ENCODE measurements around the gene GPR156. TPM values are rescaled to one million over a fixed set of nuclear protein-coding genes. Genes with fewer than 3 reads are reported as not detected.

The GPR156 gene
- polyA plus RNA-seq, 4 donors = 0.13 to 0.24 TPM; not detected in 2

DNA sequence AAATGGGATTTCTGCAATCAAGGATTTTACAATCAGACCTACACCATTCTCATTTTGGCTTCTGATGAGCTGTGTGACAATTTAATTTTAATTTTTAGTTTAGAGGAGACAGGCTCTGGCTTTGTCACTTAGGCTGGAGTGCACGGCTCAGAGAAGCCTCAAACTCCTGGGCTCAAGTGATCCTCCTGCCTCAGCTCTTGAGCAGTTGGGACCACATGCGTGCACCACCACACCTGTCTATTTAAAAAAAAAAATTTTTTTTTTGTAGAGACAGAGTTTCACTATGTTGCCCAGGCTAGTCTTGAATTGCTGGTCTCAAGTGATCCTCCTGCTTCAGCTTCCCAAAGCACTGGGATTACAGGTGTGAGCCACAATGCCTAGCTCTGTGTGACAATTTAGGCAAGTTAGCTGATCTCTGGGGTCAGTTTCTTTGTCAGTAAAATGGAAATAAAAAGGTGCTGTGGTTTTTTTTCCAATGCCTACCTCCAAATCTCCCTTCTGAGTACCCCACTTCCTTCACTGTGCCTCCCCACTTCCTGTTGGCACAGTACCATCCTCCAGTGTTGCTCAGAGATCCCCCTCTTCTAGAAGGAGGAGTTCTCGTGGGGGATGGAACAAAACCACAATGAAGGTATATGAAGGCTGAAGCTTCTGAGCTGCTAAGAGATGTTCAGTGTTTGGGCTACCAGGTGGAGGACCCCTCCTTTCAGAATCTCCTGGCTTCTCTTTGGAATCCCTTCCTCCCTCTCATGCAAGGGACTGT, 136.7 kb downstream of the GPR156 start:
- Histone ChIP-seq H3K27ac (ENCODE audit: low read depth in 1 of 3, low read length in 2 of 3) (peak overlapping the region in 1 of 3 donors; percentile 45), H3K9me3 (ENCODE audit: control insufficient read depth in 2 of 2, insufficient read depth in 1 of 2, low read depth in 1 of 2, low read length in 1 of 2) (no peaks in the 10 kb centered on the region), H3K4me1 (ENCODE audit: control insufficient read depth in 3 of 3, insufficient read depth in 2 of 3, low read depth in 1 of 3, low read length in 2 of 3) (peaks cover 0 to 33% (median 5%) of the 10 kb centered on the region in 3 donors), H3K27me3 (ENCODE audit: control insufficient read depth in 3 of 3, insufficient read depth in 3 of 3, low read length in 3 of 3) (no peaks in the 10 kb centered on the region), H3K36me3 (ENCODE audit: control insufficient read depth in 3 of 3, insufficient read depth in 2 of 3, low read depth in 1 of 3, low read length in 3 of 3) (no peaks in the 10 kb centered on the region), H3K4me3 (ENCODE audit: low read depth in 1 of 3, low read length in 3 of 3) (no peak overlapping the region)
- WGBS, 3 donors = 80 to 89% (median 88%) methylated on average over 3 of the region's 3 CpGs
- FAIRE-seq (no peak), DNase-seq (no peak)

DNA sequence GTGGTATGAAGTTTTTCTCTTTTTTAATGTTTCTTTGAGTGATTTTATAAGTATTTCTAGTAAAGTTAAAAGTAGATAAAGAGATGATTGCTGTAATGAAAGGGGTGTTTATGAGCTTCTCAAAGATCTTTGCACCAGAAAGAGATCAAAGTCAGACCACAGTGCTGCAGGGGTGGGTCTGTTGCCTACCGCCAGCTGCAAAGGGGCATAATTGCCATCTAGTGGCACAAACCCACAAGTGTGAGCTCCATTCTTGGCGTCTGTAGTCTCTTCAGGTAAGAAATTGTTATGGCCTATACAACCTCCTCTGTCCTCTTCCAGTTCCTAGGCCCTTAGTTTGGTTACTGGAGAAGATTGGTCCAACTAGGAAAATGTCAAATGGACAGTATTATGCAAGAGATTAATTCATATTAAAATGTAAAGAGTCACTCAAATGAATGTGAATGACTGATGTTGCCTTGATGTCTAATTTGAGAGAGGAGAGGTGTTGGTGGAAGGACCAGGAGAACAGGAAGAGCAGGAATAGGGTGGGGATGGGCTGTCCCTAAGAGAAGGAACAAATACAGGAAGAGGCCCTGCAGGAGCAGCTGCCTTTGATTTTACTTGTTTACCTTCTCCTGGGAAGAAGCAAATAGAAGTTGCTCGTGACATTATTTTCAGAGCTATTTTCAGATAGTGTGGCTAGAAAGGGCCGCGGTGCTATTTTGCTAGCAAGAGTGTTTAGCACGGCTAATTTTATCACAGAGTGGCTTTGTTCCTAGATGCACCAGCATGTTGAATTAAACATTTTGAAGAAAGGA, 137.8 kb downstream of the GPR156 start:
- H3K4me1 ChIP-seq (ENCODE audit: control insufficient read depth in 3 of 3, insufficient read depth in 2 of 3, low read depth in 1 of 3, low read length in 2 of 3) = peaks cover 0 to 33% (median 5%) of the 10 kb centered on the region in 3 donors
- peak overlapping the region in 2 of 3 donors; percentile 17 to 45 for H3K27ac ChIP-seq (ENCODE audit: low read depth in 1 of 3, low read length in 2 of 3)
- WGBS, 3 donors = 20 to 39% (median 28%) methylated on average over 6 of the region's 6 CpGs
- DNase-seq (peak; percentile 43 to 70), FAIRE-seq (no peak)
- no peaks in the 10 kb centered on the region for H3K36me3 ChIP-seq (ENCODE audit: control insufficient read depth in 3 of 3, insufficient read depth in 2 of 3, low read depth in 1 of 3, low read length in 3 of 3)
- no peaks in the 10 kb centered on the region for H3K9me3 ChIP-seq (ENCODE audit: control insufficient read depth in 2 of 2, insufficient read depth in 1 of 2, low read depth in 1 of 2, low read length in 1 of 2)
- H3K4me3 ChIP-seq (ENCODE audit: low read depth in 1 of 3, low read length in 3 of 3) = no peak overlapping the region
- no peaks in the 10 kb centered on the region for H3K27me3 ChIP-seq (ENCODE audit: control insufficient read depth in 3 of 3, insufficient read depth in 3 of 3, low read length in 3 of 3)

DNA sequence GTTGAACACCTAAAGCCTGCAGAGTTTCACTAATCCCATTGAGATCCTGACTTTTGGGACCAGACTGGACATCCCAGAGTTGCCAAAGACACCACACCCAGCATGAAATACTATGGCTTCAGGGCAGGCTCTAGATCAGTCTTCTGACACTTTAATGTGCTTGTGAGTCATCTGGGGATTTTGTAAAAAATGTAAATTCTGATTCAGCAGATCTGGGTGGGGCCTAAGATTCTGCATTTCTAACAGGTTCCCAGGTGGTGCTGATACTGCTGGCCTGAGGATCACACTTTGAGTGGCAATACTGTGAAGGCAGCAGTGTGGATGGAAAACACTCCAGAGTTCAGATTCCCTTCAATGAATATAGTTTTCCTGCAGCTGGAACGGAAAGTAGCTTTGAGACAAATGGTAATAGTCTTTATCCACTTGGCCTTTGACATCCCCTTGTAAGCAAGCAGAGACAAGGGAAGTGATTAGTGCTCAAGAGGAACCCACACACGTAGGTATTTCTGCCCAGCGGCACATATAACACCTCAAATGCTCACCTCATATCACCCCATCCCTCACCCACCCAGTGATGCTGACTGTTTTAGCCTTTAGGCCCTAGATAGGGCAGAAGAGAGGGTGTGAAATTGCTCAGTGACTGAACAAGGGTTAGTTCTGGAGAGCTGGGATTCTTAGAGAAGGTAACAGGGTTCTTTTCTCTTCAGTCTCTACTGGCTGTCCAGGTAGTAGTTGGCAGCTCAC, 139.3 kb downstream of the GPR156 start:
- FAIRE-seq (no peak), DNase-seq (no peak)
- WGBS, 3 donors = 50 to 76% (median 60%) methylated on average over 3 of the region's 3 CpGs
- Histone ChIP-seq H3K36me3 (ENCODE audit: control insufficient read depth in 3 of 3, insufficient read depth in 2 of 3, low read depth in 1 of 3, low read length in 3 of 3) (no peaks in the 10 kb centered on the region), H3K4me3 (ENCODE audit: low read depth in 1 of 3, low read length in 3 of 3) (no peak overlapping the region), H3K27me3 (ENCODE audit: control insufficient read depth in 3 of 3, insufficient read depth in 3 of 3, low read length in 3 of 3) (no peaks in the 10 kb centered on the region), H3K9me3 (ENCODE audit: control insufficient read depth in 2 of 2, insufficient read depth in 1 of 2, low read depth in 1 of 2, low read length in 1 of 2) (no peaks in the 10 kb centered on the region), H3K27ac (ENCODE audit: low read depth in 1 of 3, low read length in 2 of 3) (no peak overlapping the region), H3K4me1 (ENCODE audit: control insufficient read depth in 3 of 3, insufficient read depth in 2 of 3, low read depth in 1 of 3, low read length in 2 of 3) (peaks cover 0 to 25% (median 5%) of the 10 kb centered on the region in 3 donors)

DNA sequence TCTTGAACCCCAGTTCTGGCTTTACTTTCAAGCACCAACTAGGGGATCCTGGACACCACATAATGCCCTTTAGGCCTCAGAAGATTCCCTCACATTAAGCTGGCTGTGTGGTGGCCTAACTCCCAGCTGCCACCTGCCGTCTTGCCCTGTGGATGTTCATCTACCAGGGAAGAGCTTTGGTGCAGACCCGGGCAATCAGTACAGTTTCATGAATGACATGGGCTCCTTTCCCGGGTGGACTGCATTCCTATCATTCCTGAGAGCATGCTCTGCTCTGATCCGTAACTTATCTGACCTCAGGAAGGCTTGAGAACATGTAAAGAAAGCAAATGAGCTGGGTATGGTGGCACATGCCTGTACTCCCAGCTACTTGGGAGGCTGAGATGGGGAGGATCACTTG, 140.8 kb downstream of the GPR156 start:
- DNase-seq (no peak), FAIRE-seq (no peak)
- no peaks in the 10 kb centered on the region for H3K36me3 ChIP-seq (ENCODE audit: control insufficient read depth in 3 of 3, insufficient read depth in 2 of 3, low read depth in 1 of 3, low read length in 3 of 3)
- no peaks in the 10 kb centered on the region for H3K9me3 ChIP-seq (ENCODE audit: control insufficient read depth in 2 of 2, insufficient read depth in 1 of 2, low read depth in 1 of 2, low read length in 1 of 2)
- WGBS, 3 donors = 67 to 77% (median 70%) methylated on average over 4 of the region's 4 CpGs
- H3K27me3 ChIP-seq (ENCODE audit: control insufficient read depth in 3 of 3, insufficient read depth in 3 of 3, low read length in 3 of 3) = no peaks in the 10 kb centered on the region
- no peak overlapping the region for H3K4me3 ChIP-seq (ENCODE audit: low read depth in 1 of 3, low read length in 3 of 3)
- H3K4me1 ChIP-seq (ENCODE audit: control insufficient read depth in 3 of 3, insufficient read depth in 2 of 3, low read depth in 1 of 3, low read length in 2 of 3) = peaks cover 0 to 25% (median 5%) of the 10 kb centered on the region in 3 donors
- no peak overlapping the region for H3K27ac ChIP-seq (ENCODE audit: low read depth in 1 of 3, low read length in 2 of 3)

DNA sequence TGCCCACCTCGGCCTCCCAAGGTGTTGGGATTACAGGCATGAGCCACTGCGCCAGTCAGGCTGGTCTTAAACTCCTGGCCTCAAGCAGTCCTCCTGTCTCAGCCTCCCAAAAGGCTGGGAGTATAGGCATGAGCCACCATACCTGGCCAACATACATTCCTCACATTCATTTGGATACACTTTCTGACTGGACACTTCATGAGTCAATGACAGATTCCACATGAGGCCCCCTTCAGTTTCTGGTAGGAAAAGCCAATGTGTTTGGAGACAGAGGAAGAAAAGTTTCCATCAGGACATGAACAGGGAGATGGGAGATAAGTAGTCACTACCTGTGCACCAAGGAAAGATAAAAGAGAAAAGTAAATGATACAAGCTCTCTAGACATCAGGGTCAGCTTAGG, 141.3 kb downstream of the GPR156 start:
- WGBS, 3 donors = 86 to 93% (median 93%) methylated on average over 2 of the region's 2 CpGs
- H3K4me1 ChIP-seq (ENCODE audit: control insufficient read depth in 3 of 3, insufficient read depth in 2 of 3, low read depth in 1 of 3, low read length in 2 of 3) = peaks cover 0 to 25% (median 4%) of the 10 kb centered on the region in 3 donors
- H3K36me3 ChIP-seq (ENCODE audit: control insufficient read depth in 3 of 3, insufficient read depth in 2 of 3, low read depth in 1 of 3, low read length in 3 of 3) = no peaks in the 10 kb centered on the region
- H3K27ac ChIP-seq (ENCODE audit: low read depth in 1 of 3, low read length in 2 of 3) = no peak overlapping the region
- no peaks in the 10 kb centered on the region for H3K9me3 ChIP-seq (ENCODE audit: control insufficient read depth in 2 of 2, insufficient read depth in 1 of 2, low read depth in 1 of 2, low read length in 1 of 2)
- FAIRE-seq (no peak), DNase-seq (no peak)
- H3K27me3 ChIP-seq (ENCODE audit: control insufficient read depth in 3 of 3, insufficient read depth in 3 of 3, low read length in 3 of 3) = no peaks in the 10 kb centered on the region
- no peak overlapping the region for H3K4me3 ChIP-seq (ENCODE audit: low read depth in 1 of 3, low read length in 3 of 3)

DNA sequence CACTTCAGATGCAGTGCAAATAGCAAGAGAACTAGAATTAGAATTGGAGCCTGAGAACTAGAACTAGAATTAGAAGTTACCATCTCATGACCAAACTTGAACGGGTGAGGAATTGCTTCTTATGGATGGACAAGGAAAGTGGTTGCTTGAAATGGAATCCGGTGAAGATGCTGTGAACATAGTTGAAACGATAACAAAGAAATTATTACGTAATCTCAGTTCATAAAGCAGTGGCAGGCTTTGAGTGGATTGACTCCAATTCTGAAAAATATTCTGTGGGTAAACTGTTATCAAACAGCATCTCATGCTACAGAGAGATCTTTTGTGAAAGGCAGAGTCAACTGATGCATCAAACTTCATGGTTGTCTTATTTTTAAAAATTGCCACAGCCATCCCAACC, 142.8 kb downstream of the GPR156 start:
- WGBS, 3 donors = 77 to 88% (median 86%) methylated on average over 4 of the region's 4 CpGs
- Histone ChIP-seq H3K27me3 (ENCODE audit: control insufficient read depth in 3 of 3, insufficient read depth in 3 of 3, low read length in 3 of 3) (no peaks in the 10 kb centered on the region), H3K9me3 (ENCODE audit: control insufficient read depth in 2 of 2, insufficient read depth in 1 of 2, low read depth in 1 of 2, low read length in 1 of 2) (no peaks in the 10 kb centered on the region), H3K4me3 (ENCODE audit: low read depth in 1 of 3, low read length in 3 of 3) (no peak overlapping the region), H3K27ac (ENCODE audit: low read depth in 1 of 3, low read length in 2 of 3) (no peak overlapping the region), H3K4me1 (ENCODE audit: control insufficient read depth in 3 of 3, insufficient read depth in 2 of 3, low read depth in 1 of 3, low read length in 2 of 3) (peaks cover 0 to 11% (median 0%) of the 10 kb centered on the region in 3 donors), H3K36me3 (ENCODE audit: control insufficient read depth in 3 of 3, insufficient read depth in 2 of 3, low read depth in 1 of 3, low read length in 3 of 3) (no peaks in the 10 kb centered on the region)
- no peak for FAIRE-seq
- DNase-seq = no peak

DNA sequence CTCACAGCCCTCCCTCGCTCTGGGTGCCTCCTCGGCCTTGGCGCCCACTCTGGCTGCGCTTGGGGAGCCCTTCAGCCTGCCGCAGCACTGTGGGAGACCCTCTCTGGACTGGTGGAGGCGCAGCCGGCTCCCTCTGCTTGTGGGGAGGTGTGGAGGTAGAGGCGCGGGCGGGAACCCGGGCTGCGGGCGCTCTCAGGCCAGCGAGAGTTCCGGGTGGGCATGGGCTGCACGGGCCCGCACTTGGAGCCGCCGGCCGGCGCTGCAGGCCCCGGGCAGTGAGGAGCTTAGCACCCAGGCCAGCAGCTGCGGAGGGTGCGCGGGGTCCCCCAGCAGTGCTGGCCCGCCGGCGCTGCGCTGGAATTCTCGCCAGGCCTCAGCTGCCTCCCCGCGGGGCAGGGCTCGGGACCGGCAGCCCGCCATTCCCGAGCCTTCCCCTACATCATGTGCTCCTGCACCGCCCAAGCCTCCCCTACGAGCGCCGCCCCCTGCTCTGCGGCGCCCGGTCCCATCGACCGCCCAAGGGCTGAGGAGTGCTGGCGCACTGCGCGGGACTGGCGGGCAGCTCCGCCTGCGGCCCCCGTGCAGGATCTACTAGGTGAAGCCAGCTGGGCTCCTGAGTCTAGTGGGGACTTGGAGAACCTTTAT, 144.8 kb downstream of the GPR156 start:
- Histone ChIP-seq H3K27ac (ENCODE audit: low read depth in 1 of 3, low read length in 2 of 3) (no peak overlapping the region), H3K4me3 (ENCODE audit: low read depth in 1 of 3, low read length in 3 of 3) (no peak overlapping the region), H3K27me3 (ENCODE audit: control insufficient read depth in 3 of 3, insufficient read depth in 3 of 3, low read length in 3 of 3) (no peaks in the 10 kb centered on the region), H3K9me3 (ENCODE audit: control insufficient read depth in 2 of 2, insufficient read depth in 1 of 2, low read depth in 1 of 2, low read length in 1 of 2) (no peaks in the 10 kb centered on the region), H3K4me1 (ENCODE audit: control insufficient read depth in 3 of 3, insufficient read depth in 2 of 3, low read depth in 1 of 3, low read length in 2 of 3) (peaks cover 0 to under 1% (median 0%) of the 10 kb centered on the region in 3 donors), H3K36me3 (ENCODE audit: control insufficient read depth in 3 of 3, insufficient read depth in 2 of 3, low read depth in 1 of 3, low read length in 3 of 3) (no peaks in the 10 kb centered on the region)
- WGBS, 3 donors = 98% methylated on average over 47 to 52 of the region's 52 CpGs
- DNase-seq (no peak), FAIRE-seq (no peak)

DNA sequence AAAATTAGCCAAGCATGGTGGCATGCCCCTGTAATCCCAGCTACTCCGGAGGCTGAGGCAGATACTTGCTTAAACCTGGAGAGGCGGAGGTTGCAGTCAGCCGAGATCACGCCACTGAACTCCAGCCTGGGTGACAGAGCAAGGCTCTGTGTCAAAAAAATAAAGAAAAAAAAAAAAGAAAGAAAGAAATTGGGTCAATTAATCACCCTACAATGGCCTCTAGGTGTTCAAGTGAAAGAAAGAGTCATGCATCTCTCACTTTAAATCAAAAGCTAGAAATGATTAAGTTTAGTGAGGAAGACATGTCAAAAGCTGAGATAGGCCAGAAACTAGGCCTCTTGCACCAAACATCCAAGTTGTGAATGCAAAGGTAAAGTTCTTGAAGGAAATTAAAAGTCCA, 145.9 kb downstream of the GPR156 start:
- H3K36me3 ChIP-seq (ENCODE audit: control insufficient read depth in 3 of 3, insufficient read depth in 2 of 3, low read depth in 1 of 3, low read length in 3 of 3) = no peaks in the 10 kb centered on the region
- H3K27ac ChIP-seq (ENCODE audit: low read depth in 1 of 3, low read length in 2 of 3) = no peak overlapping the region
- no peaks in the 10 kb centered on the region for H3K9me3 ChIP-seq (ENCODE audit: control insufficient read depth in 2 of 2, insufficient read depth in 1 of 2, low read depth in 1 of 2, low read length in 1 of 2)
- H3K27me3 ChIP-seq (ENCODE audit: control insufficient read depth in 3 of 3, insufficient read depth in 3 of 3, low read length in 3 of 3) = no peaks in the 10 kb centered on the region
- no peak overlapping the region for H3K4me3 ChIP-seq (ENCODE audit: low read depth in 1 of 3, low read length in 3 of 3)
- FAIRE-seq (no peak), DNase-seq (no peak)
- 96 to 98% (median 96%) methylated on average over 4 of the region's 4 CpGs for WGBS, 3 donors
- no peaks in the 10 kb centered on the region for H3K4me1 ChIP-seq (ENCODE audit: control insufficient read depth in 3 of 3, insufficient read depth in 2 of 3, low read depth in 1 of 3, low read length in 2 of 3)
